ENCODE results near the gene TLCD5. TPM values are rescaled to one million over a fixed set of nuclear protein-coding genes. Genes with fewer than 3 reads are reported as not detected.

The TLCD5 gene
- total RNA-seq = 0.80 and 1.0 TPM in 2 replicates

DNA sequence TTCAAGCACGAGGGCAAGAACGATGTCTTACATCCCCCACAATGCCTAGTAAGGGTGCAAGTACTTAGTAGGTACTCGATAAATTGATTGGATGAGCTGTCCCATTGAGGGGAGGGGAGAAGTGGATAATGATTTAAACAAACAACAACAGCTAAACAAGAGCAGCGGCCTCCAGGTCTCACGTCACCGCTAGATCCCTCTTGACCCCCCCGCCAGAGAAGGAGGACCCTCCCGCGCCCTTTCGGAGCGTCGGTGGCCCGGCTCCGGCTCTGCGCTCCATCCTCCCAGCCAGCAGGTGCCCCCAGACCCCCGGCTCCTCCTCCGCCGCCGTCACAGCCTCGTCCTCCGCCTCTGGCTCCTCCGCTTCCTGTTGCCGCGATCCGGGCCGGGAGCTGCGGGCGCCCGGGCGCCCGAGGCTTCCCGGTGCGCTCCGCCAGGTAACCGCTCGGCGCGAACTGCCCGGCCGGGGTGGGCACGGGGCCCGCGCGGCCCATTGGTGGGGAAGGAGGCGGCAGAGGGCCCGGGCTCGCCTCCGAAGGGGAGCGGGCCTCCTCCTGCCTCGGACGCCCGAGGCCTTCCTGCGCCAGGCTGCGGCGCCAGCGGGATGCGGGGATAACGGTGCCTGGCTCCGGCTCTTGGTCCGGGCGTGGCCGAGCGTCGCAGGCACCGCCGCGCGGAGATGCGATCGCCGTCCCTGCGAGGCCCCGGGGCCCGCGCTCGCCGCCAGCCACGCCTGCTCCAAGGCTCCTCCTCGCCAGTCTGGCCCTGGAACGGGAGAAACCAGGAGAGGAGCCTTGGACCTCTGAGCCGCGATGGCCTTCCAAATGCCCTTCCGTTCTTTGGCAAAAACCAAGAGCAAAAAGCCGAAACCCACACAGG, at the start of gene TLCD5:
TLCD5 (plus strand) TSS at position 368 of the 879 bp plus-strand sequence. CDS start 2,143 bp downstream, outside the sequence.
- intact Hi-C loops (cut with micrococcal nuclease) = no loop called here

DNA sequence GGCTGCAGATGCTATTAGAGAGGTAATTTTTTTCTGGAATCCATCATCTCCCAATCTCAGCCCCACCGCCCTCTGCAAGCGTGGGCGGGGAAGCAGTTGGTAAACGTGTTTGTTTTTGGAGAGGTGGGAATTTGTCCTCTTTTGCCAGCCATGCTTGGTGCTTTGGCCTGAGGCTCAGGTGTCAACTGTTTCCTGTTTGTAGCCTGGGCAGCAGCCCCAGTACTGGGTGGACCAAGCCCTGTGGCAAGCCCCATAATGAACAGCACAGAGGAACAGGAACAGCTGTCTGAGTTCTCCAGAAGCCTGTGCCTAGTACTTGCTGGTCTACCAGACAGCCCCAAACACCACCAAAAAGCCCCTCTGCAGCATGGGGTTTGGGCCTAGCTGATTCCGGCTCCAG, 45.6 kb upstream of the TLCD5 start:
- intact Hi-C loops (cut with micrococcal nuclease) = no loop called here

DNA sequence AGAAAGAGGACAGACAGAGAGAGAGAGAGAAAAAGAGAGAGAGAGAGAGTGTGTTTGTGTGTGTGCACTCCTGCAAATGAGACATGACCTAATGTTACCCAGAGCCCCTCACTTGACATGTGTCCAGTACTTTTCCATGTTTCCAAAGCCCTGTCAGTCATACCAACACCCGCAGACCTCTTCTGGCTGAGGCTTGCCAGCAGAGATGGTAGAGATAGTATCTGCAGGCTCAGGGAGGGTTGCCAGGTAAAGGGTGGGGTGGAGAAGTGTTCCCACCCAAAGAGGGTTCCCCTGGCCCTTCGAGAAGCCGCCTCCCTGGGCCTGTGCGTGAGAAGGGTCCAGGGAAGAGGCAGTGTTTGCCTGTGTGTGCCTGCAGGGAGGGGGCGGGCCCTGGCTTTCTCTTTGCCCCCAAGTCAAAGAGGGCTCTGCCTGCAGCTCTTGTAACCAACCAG, 44.5 kb upstream of the TLCD5 start:
- intact Hi-C loops (cut with micrococcal nuclease) = no loop called here

DNA sequence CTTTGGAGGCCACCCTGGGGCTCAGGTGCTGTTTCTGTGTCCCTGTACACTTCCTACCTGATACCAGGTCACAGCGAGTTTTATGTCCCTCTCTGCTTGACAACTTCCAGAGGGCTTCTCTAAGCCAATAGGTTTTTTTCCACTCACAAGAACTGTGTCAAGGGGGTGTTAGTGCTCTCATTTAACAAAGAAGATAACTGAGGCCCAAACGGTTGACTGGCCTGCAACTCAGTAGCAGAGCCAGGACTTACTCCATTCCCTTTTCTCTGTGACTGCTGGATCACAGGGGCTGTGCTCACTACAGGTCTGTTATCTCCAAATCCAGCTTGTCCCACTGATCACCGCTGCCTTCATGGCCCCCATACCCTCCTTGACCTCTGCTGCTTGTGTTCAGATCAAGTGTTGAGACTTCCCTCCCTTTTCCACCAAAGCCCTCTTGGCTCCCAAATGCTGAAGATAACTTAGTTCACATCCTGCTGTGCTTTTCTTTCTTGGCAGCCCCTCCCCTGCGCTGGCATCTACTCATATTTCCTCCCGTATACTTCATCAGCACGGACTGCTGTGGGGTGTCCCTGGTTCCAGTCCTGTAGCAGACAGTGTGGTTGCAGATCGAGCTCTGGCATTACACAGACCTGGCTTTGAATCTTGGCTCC, 43.8 kb upstream of the TLCD5 start:
- intact Hi-C loops (cut with micrococcal nuclease) = no loop called here

DNA sequence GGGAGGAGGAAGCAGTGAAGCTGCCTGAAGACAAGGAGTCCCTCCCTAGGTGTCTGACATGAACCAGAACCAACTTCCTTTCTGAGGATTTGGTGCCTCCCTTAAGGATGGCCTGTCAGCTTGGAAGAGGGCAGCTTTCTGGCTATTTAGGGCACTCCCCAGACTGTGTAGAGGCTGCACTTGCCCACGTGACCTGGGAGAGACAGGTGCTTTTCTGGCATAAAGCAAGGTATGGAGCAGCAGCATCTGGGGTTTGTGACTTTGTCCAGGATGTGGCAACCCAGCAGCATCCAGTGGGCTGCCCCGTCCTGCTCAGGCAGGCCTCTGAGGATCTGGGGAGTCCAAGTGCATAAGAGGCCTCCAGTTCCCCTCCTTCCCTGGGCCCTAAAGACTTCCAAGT, 42.0 kb upstream of the TLCD5 start:
- intact Hi-C loops (cut with micrococcal nuclease) = no loop called here

DNA sequence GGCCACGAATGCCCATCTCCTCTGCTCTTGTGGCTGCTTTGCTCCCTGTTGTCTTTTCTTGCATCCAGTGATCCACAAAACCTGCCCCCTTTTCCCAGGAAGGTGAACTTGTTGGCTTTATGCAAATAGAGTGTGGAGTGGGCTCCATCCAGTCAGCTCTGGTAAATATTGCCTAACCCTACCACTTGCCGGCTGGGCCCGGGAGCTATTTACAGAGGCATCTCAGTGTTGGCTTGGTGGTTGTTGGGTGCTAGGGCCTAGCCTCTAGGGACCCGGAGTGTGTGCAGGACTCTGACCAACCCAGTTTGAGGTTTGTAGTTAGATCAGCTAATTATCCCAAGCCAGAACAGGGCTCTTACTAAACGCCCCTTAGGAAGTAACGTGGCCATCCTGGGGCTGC, 40.8 kb upstream of the TLCD5 start:
- intact Hi-C loops (cut with micrococcal nuclease) = no loop called here

- intact Hi-C loops (cut with micrococcal nuclease) = no loop called here
Measured at GRCh38 chr11:120285256-120285655, 39.8 kb upstream of the TLCD5 start.

GRCh38 chr11:120288021-120288420, 37.1 kb upstream of the TLCD5 start:
- intact Hi-C loops (cut with micrococcal nuclease) = no loop called here

DNA sequence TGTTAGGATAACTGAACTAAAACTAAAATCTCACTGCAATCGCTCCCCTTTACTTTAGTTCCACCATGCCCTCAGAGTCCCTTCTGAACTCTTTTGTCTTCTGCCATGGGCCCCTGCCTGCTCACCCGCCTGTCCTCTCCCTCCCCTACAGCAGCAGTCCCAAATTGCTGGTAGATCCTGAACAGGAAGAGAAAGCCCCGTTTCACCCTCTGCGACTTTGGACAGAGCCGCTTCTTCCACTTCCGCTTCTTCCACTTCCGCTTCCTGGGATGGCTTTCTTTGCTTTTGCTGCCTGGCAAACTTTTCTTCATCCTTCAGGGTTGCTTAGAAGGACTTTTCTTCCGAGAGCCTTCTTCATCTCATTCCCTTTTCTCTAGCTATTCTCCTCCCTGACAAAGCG, 35.7 kb upstream of the TLCD5 start:
- intact Hi-C loops (cut with micrococcal nuclease) = no loop called here

DNA sequence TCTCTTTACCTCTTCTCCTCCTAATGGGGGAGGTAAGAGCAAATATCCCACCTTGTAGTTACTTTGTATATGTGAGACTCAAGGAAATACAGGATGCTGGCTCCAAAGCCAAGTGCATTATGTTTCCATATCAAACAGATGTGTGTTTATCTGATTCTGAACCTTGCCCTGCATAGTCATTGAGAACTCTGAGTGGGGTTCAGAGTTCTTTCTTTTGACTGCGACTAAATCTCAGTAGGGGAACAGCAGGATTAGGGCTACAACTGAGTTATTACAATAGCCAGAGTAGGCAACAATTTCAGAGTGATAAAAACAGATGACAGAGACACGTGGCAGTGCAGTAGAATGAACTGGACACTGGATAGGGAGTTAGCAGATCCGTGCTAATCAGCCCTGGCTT, 34.1 kb upstream of the TLCD5 start:
- intact Hi-C loops (cut with micrococcal nuclease) = no loop called here

DNA sequence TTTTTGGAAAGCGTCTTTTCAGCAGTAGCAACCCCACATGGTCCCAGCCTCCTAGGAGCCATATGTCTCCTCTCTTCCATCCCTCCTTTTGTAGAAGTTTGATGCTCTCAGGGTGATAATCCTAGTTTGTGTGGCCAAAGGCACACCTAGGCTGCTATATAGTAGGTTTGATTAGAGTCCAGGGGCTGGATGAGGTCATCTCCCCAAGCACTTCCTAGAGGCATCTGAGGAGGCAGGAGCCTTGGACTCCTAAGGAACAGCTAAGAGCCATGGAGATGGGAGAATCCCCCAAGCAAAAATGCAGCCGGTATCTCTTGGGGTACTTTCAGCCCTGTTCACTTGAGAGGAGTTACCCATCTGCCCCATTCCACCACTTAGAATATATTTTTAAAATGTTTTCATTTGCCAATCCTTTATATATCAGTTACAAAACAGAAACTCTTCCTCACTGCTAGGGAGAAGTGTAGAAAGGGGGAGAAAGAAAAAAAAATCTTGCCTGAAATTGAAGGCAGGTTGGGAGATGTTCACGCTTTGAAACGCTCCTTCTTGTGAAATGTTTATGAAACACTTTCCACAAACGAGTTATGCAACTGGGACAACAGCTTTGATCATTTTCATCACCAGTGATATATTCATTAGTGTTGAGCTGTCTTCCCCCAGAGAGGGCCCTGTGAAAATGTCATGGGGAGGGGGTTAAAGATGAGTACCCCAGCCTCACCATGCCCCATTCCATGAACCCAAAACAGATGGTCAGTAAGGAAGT, 31.9 kb upstream of the TLCD5 start:
- intact Hi-C loops (cut with micrococcal nuclease) = no loop called here

GRCh38 chr11:120294096-120294495, 31.0 kb upstream of the TLCD5 start:
- intact Hi-C loops (cut with micrococcal nuclease) = no loop called here

DNA sequence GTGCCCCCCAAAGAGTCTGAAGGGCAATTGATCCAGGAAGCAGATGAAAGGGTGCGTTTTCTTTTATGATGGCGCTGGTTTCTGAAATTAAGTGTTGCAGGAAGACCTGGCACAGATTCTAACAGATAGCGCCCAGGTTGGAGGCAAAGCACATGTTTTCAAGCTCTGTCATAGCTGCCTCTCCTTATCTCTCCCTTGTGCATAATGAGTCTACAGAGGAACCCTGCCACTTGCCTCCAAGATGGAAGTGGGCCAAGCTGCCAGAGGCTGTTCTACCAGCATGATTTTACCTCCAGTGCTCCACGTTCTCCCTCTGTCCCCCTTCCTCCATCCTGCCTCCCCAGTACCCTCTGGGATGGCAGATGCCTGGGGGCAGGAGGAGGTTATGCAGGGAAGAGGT, 30.0 kb upstream of the TLCD5 start:
- intact Hi-C loops (cut with micrococcal nuclease) = no loop called here

GRCh38 chr11:120296554-120296953, 28.5 kb upstream of the TLCD5 start:
- intact Hi-C loops (cut with micrococcal nuclease) = no loop called here

- intact Hi-C loops (cut with micrococcal nuclease) = no loop called here
Measured at GRCh38 chr11:120298461-120298860, 26.6 kb upstream of the TLCD5 start.

- intact Hi-C loops (cut with micrococcal nuclease) = loop anchor here (5.0 kb wide), 1 partner anchor 635 kb away; no protein-coding TSS in a partner anchor
Measured at GRCh38 chr11:120302001-120302805, 22.9 kb upstream of the TLCD5 start.

DNA sequence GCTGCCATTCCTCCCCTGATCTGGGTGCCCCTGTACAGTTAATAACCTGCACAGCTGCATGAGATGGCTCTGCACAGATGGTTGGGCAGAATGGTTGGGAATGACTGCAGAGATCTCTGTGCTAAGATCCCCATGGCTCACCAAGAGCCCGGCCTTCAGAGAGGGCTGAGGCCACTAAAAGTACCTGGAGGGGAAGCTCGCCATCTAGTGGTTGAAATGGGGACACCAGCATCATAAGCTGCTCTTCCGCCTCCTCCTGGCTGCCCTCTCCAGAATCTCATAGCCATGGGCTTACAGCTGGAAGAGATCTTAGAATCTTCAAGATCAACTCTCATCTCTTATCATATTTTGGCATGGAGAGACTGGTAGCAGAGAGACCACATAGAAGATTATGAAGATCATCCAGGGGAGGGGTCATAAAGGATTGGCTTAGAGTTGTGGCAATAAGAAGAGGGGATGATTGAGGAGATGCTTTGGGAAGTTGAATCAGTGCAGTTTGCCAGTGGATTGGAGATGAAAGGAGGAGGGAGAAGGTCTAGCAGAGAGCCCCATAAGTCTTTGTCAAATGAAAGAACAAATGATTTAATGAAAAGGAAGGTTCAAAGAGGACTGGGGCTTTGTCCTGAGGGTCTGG, 22.0 kb upstream of the TLCD5 start:
- intact Hi-C loops (cut with micrococcal nuclease) = loop anchor here (1.0 to 5.0 kb wide), 4 partner anchors 55 to 636 kb away; no protein-coding TSS in a partner anchor

GRCh38 chr11:120304526-120304925, 20.6 kb upstream of the TLCD5 start:
- intact Hi-C loops (cut with micrococcal nuclease) = loop anchor here (5.0 kb wide), 1 partner anchor 637 kb away; no protein-coding TSS in a partner anchor

DNA sequence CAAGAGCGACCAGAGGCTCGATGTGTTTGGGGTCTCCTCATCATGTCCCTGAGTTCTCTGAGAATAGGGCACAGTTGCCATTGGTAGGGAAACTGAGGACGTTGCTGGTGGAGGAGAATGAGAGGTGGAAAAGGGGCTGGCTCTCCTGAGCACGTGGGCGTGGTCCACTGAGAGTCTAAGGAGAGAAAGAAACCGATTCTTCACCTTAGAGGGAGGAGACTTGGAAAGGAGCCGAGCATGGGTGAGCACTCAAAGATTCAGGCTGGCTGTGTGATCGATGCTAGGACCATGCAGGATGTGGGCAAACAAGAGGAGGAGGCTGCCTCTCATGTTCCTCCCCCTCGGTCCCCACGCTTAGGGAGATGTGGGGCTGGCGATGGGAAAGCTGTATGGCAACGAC, 19.8 kb upstream of the TLCD5 start:
- intact Hi-C loops (cut with micrococcal nuclease) = no loop called here

- intact Hi-C loops (cut with micrococcal nuclease) = no loop called here
Measured at GRCh38 chr11:120306519-120307242, 18.4 kb upstream of the TLCD5 start.
